Hepatocyte (in vitro differentiated cells): Measurements from ENCODE around the gene HPCAL1. TPM values are rescaled to one million over a fixed set of nuclear protein-coding genes. Genes with fewer than 3 reads are reported as not detected.

Experiments
- DNase-seq: peaks from one replicate; pipeline ENCODE4 v3.0.0-alpha.2; 2016; ENCODE audit warnings: low spot score
- H2AFZ ChIP-seq: fragments of 200-600 bp; sonication (generic); 2 replicates; pipeline ENCODE4 v1.6.0; 2016; ENCODE audit warnings: antibody characterized with exemption, mild to moderate bottlenecking
- H3K27ac ChIP-seq: fragments of 200-600 bp; sonication (generic); 2 replicates; pipeline ENCODE4 v1.5.1; 2016; ENCODE audit warnings: mild to moderate bottlenecking
- H3K27me3 ChIP-seq: fragments of 200-600 bp; sonication (generic); 2 replicates; pipeline ENCODE4 v1.6.1; 2016
- H3K36me3 ChIP-seq: fragments of 200-600 bp; sonication (generic); replicated peaks from 2 replicates; pipeline ENCODE4 v1.5.1; 2016; ENCODE audit warnings: low read depth; ENCODE audit not compliant: insufficient read depth
- H3K4me1 ChIP-seq: fragments of 200-600 bp; sonication (generic); 2 replicates; pipeline ENCODE4 v1.5.1; 2016; ENCODE audit warnings: mild to moderate bottlenecking, moderate library complexity; ENCODE audit not compliant: insufficient read depth
- H3K4me2 ChIP-seq: fragments of 200-600 bp; sonication (generic); 2 replicates; pipeline ENCODE4 v1.6.0; 2016
- H3K4me3 ChIP-seq: fragments of 200-600 bp; sonication (generic); 2 replicates; pipeline ENCODE4 v1.5.1; 2016; ENCODE audit warnings: mild to moderate bottlenecking
- H3K79me2 ChIP-seq: fragments of 200-600 bp; sonication (generic); 2 replicates; pipeline ENCODE4 v1.6.0; 2017; ENCODE audit warnings: mild to moderate bottlenecking
- H3K9me2 ChIP-seq: fragments of 200-600 bp; sonication (generic); replicated peaks from 2 replicates; pipeline ENCODE4 v1.6.0; 2017; ENCODE audit warnings: mild to moderate bottlenecking; ENCODE audit not compliant: insufficient read depth
- H3K9me3 ChIP-seq: fragments of 200-600 bp; sonication (generic); 2 replicates; pipeline ENCODE4 v1.5.1; 2016; ENCODE audit warnings: low read depth, mild to moderate bottlenecking
- H4K20me1 ChIP-seq: fragments of 200-600 bp; sonication (generic); 2 replicates; pipeline ENCODE4 v1.6.0; 2016; ENCODE audit warnings: mild to moderate bottlenecking; ENCODE audit not compliant: insufficient read depth, poor library complexity, severe bottlenecking
- EZH2 ChIP-seq: fragments of 200-600 bp; sonication (generic); IDR thresholded peaks from 2 replicates; pipeline ENCODE4 v1.6.1; 2016; ENCODE audit warnings: antibody characterized with exemption, mild to moderate bottlenecking, borderline replicate concordance
- EZH2phosphoT487 ChIP-seq: fragments of 200-600 bp; sonication (generic); IDR thresholded peaks from one replicate; pipeline ENCODE4 v1.6.1; 2018; ENCODE audit warnings: antibody characterized with exemption, mild to moderate bottlenecking, low read depth, moderate library complexity; ENCODE audit not compliant: unreplicated experiment, severe bottlenecking
- WGBS: methylation state at CpG from one replicate; pipeline ENCODE4 v1.1.6; 2016; ENCODE audit warnings: low lambda C conversion rate; ENCODE audit errors: missing lambda C conversion rate; 5-methylcytosine and 5-hydroxymethylcytosine counted together
- polyA plus RNA-seq: library from polyadenylated mRNA; unstranded; fragments of >200 nt; fragmentation: Nextera tagmentation; extraction: Ambion mirVana; gene quantifications from 2 replicates; pipeline ENCODE4 v1.2.1, GENCODE V29; 2016
- total RNA-seq: library from RNA; depleted of rRNA; stranded (reverse); fragments of >200 nt; gene quantifications from 2 replicates; pipeline ENCODE4 v1.2.3, GENCODE V29; 2014
- TF ChIP-seq, protein P1 (sequence below): fragments of 200-600 bp; sonication (generic); IDR thresholded peaks from 2 replicates; pipeline ENCODE4 v1.5.1; 2016; ENCODE audit warnings: antibody characterized with exemption, mild to moderate bottlenecking; ENCODE audit not compliant: poor library complexity

HPCAL1 gene
- total and polyA plus RNA-seq, 2 experiments from 2014 or later = 22.5 to 39.1 TPM

DNA sequence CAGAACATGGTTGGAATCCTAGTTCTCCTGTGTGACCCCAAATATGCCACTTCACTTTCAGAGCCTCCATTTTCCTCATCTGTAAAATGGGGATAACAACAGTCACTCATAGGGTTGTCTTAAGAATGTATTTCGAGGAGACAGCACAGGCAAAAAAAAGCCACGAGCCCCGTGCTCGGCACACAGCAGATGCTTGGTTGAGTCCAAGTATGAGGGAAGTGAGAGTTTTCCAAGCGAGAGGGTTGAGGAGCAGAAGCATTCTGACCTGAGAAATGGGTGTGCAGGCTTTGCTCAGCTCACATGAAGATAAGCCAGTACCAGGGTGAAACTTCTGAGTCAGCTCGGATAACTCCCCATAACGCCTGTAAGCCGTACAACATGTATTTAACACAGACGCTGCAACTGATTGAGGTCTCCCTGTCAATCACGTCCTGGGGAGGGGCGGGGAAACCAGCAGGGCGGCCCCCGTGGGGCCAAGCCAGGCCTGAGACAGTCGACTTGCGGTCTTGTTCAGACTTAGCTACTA is 168.4 kb downstream of the HPCAL1 start:
- Histone ChIP-seq H3K4me2 (no peak overlapping the region), H3K36me3 (no peaks in the 10 kb centered on the region), H3K4me3 (no peak overlapping the region), H3K27me3 (no peaks in the 10 kb centered on the region), H3K79me2 (no peaks in the 10 kb centered on the region), H3K9me2 (no peaks in the 10 kb centered on the region), H3K9me3 (no peaks in the 10 kb centered on the region), H3K4me1 (no peaks in the 10 kb centered on the region), H4K20me1 (no peaks in the 10 kb centered on the region), H3K27ac (no peak overlapping the region), H2AFZ (no peak overlapping the region)
- TF ChIP-seq, protein P1, sequence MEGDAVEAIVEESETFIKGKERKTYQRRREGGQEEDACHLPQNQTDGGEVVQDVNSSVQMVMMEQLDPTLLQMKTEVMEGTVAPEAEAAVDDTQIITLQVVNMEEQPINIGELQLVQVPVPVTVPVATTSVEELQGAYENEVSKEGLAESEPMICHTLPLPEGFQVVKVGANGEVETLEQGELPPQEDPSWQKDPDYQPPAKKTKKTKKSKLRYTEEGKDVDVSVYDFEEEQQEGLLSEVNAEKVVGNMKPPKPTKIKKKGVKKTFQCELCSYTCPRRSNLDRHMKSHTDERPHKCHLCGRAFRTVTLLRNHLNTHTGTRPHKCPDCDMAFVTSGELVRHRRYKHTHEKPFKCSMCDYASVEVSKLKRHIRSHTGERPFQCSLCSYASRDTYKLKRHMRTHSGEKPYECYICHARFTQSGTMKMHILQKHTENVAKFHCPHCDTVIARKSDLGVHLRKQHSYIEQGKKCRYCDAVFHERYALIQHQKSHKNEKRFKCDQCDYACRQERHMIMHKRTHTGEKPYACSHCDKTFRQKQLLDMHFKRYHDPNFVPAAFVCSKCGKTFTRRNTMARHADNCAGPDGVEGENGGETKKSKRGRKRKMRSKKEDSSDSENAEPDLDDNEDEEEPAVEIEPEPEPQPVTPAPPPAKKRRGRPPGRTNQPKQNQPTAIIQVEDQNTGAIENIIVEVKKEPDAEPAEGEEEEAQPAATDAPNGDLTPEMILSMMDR = no peak
- TF ChIP-seq EZH2 (no peak), EZH2phosphoT487 (no peak)
- WGBS = 76% methylated on average over 15 of the region's 15 CpGs
- no peak for DNase-seq

DNA sequence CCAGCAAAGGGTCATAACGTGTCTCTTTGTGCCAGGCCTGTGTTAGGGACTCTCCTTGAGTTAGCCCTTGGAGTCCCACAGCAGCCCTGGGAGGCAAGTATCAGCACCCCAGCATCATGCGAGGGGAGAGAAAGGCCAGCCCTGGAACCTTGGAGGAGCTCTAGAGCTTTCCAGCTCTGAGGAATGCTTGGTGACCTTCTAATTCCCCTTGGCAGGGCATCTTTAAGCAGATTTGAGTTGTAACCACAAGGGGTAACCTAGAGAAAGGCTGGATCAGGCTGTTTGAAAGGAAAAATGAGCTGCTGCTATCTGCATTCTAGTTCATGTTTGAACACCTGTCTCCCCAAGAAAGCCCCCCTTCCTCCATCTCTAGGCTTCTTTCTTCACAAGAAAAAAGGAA is 169.3 kb downstream of the HPCAL1 start:
- H3K4me3 ChIP-seq = no peak overlapping the region
- TF ChIP-seq, protein P1 = no peak
- no peak for TF ChIP-seq EZH2phosphoT487
- TF ChIP-seq EZH2 = no peak
- H3K4me1 ChIP-seq = no peaks in the 10 kb centered on the region
- WGBS = 93% methylated on average over 2 of the region's 2 CpGs
- no peaks in the 10 kb centered on the region for H3K9me2 ChIP-seq
- H3K27me3 ChIP-seq = no peaks in the 10 kb centered on the region
- no peak for DNase-seq
- no peak overlapping the region for H3K27ac ChIP-seq
- H3K36me3 ChIP-seq = no peaks in the 10 kb centered on the region
- no peak overlapping the region for H3K4me2 ChIP-seq
- H2AFZ ChIP-seq = no peak overlapping the region
- H3K79me2 ChIP-seq = no peaks in the 10 kb centered on the region
- no peaks in the 10 kb centered on the region for H3K9me3 ChIP-seq
- H4K20me1 ChIP-seq = no peaks in the 10 kb centered on the region

DNA sequence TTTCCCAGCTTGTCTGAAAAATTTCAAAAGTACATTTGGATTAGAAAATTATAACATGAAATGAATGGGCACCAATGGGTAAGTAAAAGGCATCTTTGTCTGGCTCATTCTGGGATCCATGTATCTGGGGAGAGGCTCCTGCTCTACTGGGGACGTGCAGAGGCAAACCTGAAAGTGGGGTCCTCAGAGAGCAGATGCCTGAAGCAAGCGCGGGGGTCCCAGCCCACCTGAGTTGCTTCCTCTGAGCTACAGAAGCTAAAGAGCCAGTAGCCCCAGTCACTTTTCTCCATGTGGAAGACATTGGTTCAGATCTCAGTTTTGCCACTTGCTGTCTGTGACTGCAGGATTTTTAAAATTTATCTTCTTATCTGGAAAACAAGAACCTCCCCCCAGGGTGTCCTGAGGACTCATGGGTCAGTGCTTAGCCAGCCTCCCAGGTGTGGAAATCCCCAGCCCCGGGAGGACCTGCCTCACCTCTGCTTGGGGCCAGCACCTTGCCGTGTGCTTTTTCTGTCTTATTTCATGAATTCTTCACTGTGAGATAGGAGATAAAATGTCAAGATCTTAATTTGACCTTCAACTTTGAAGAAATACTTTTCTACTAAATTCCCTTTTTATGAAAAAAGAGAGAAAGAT is 170.5 kb downstream of the HPCAL1 start:
- Histone ChIP-seq H3K4me2 (no peak overlapping the region), H4K20me1 (no peaks in the 10 kb centered on the region), H3K79me2 (no peaks in the 10 kb centered on the region), H2AFZ (no peak overlapping the region), H3K27me3 (no peaks in the 10 kb centered on the region), H3K36me3 (no peaks in the 10 kb centered on the region), H3K9me3 (no peaks in the 10 kb centered on the region), H3K27ac (no peak overlapping the region), H3K4me1 (no peaks in the 10 kb centered on the region), H3K4me3 (no peak overlapping the region), H3K9me2 (no peaks in the 10 kb centered on the region)
- 74% methylated on average over 5 of the region's 5 CpGs for WGBS
- no peak for DNase-seq
- TF ChIP-seq, protein P1 = no peak
- TF ChIP-seq EZH2phosphoT487 (no peak), EZH2 (no peak)
